Subcutaneous abdominal adipose tissue (tissue), 5 donors: ENCODE measurements around the gene FH.

ENCODE experiments used
- H3K27ac ChIP-seq: one replicate; pipeline ENCODE4 v1.7.0; 2013; ENCODE audit warnings: low read depth, mild to moderate bottlenecking, inconsistent platforms, low read length, moderate library complexity
- H3K27me3 ChIP-seq, 5 donors: one replicate each; pipeline ENCODE4 v1.7.0; 2013; ENCODE audit warnings: low read length in 5 of 5, inconsistent platforms in 1 of 5; ENCODE audit not compliant: control insufficient read depth in 5 of 5, insufficient read depth in 4 of 5
- H3K36me3 ChIP-seq, 5 donors: one replicate each; pipeline ENCODE4 v1.7.0; 2013; ENCODE audit warnings: low read length in 5 of 5; ENCODE audit not compliant: control insufficient read depth in 5 of 5, insufficient read depth in 5 of 5
- H3K4me1 ChIP-seq, 5 donors: one replicate each; pipeline ENCODE4 v1.7.0; 2013; ENCODE audit warnings: low read length in 5 of 5, mild to moderate bottlenecking in 3 of 5, moderate library complexity in 1 of 5; ENCODE audit not compliant: control insufficient read depth in 5 of 5, insufficient read depth in 5 of 5
- H3K4me3 ChIP-seq, 5 donors: one replicate each; pipeline ENCODE4 v1.7.0; 2013; ENCODE audit warnings: low read length in 5 of 5, low read depth in 1 of 5
- H3K9ac ChIP-seq, 5 donors: one replicate each; pipeline ENCODE4 v1.7.0; 2013; ENCODE audit warnings: low read length in 5 of 5, mild to moderate bottlenecking in 4 of 5, moderate library complexity in 3 of 5
- H3K9me3 ChIP-seq, 5 donors: one replicate each; pipeline ENCODE4 v1.7.0; 2013; ENCODE audit warnings: low read length in 5 of 5; ENCODE audit not compliant: control insufficient read depth in 5 of 5
- donor health status: healthy.
- donor health status: healthy.
- donor health status: healthy.
- donor health status: healthy.
- donor health status: healthy.

FH gene

DNA sequence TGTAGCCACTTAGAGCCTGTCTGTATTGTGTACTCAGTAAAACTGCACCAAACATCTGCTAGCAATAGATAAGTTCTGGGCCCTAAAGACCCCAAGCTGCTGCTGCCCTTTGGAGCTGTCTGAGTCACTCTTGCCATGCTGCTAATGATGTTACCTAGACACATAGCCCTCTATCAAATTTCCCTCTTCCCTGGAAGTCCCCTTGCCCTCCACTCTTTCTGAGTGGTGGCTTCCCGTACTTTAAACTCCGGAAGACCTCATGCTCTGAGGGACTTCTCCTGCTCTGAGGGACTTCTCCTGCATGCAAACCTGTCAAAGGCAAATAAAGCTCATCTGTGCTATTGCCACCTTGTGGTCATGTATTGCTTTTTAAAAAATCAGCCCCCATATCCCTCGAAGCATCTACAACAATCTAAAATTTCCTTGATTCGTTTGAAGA, 34.0 kb downstream of the FH start:
- no peaks in the 10 kb centered on the region for H3K36me3 ChIP-seq
- no peaks in the 10 kb centered on the region for H3K4me1 ChIP-seq
- no peak overlapping the region for H3K27ac ChIP-seq
- H3K4me3 ChIP-seq = no peak overlapping the region
- H3K9ac ChIP-seq = no peak overlapping the region
- no peaks in the 10 kb centered on the region for H3K27me3 ChIP-seq
- H3K9me3 ChIP-seq = no peaks in the 10 kb centered on the region

DNA sequence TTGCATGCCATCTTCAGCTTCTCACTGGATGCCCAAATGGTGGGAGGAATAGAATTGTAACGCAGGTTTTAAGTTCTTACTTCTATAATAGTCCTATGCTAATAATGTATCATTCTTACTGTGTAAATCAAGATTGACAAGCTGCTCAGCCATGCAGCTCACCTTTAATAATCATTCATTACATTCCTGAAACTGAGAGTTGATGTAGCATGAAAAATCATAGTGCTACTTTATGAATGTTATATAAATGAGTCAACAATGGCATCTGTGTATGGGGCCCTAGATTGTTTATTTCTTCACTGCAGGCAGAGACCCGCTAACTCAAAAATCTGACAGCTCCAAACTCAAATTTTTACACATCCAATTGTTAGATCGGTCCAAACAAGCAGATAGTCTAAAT, 34.4 kb downstream of the FH start:
- Histone ChIP-seq H3K4me1 (no peaks in the 10 kb centered on the region), H3K4me3 (no peak overlapping the region), H3K9me3 (no peaks in the 10 kb centered on the region), H3K27ac (no peak overlapping the region), H3K36me3 (no peaks in the 10 kb centered on the region), H3K9ac (no peak overlapping the region), H3K27me3 (no peaks in the 10 kb centered on the region)

DNA sequence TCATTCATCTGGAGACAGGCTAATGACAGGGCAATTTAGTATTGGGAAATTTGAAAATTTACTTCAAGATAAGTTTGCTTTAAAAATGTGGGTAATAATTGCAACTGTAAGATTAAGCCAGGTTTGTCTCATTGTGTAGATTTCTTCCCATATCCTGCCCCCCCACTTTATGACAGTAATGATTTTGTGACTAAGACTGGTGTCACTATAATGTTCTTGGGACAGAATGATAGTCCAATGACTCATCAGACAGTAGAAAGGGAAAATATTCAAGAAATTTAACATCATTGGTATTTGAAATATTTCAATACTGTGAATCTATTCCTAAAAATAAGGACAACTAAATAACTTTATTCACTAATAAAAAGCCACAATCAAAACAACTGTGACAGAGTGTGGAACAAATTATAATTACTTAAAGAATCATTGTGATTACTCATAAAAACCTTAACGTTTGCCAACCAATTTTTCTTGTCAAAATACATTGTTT, 36.7 kb downstream of the FH start:
- no peaks in the 10 kb centered on the region for H3K36me3 ChIP-seq
- H3K4me3 ChIP-seq = no peak overlapping the region
- H3K27me3 ChIP-seq = no peaks in the 10 kb centered on the region
- H3K4me1 ChIP-seq = no peaks in the 10 kb centered on the region
- H3K9ac ChIP-seq = no peak overlapping the region
- H3K9me3 ChIP-seq = no peaks in the 10 kb centered on the region
- H3K27ac ChIP-seq = no peak overlapping the region

DNA sequence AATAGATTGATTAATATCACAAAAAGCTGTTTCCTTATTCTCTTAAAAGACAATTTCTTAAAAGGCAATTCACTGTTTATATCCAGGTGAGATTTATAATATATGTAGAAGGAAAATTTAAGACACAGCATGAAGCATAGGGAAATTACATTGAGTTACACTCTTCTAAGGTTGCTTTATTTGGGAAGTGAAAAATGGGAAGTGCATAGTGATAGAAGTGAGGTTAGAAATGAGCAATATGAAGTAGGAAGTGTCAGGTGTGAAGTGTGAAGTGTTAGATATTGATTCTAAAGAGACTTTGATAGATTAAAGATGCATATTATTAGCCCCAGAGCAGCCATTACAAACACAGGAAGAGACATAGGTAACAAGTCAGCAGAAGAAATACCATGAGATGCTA, 40.3 kb downstream of the FH start:
- no peak overlapping the region for H3K4me3 ChIP-seq

DNA sequence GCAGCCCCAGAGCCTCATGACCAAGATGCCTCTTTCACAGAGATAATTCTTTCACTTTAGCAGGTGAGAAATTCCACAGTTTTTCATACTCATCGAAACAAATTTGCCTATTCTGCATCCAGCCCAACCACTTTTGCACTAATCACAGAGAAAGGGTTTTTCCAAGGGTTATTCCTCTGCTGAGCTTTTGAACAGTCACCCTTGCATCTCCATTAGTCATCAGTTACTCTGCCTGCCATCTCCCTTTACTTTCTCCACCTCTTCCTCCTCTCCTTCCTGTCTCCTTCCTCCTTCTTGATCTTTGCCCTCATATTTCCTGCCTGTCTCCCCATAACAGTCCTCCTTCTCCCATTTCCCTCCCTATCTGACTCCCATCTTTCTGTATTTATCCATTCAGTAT, 43.9 kb downstream of the FH start:
- Histone ChIP-seq H3K4me3 (no peak overlapping the region), H3K9ac (no peak overlapping the region), H3K27ac (no peak overlapping the region), H3K27me3 (no peaks in the 10 kb centered on the region), H3K36me3 (no peaks in the 10 kb centered on the region), H3K4me1 (no peaks in the 10 kb centered on the region), H3K9me3 (no peaks in the 10 kb centered on the region)

More for the DNA sequence above, 40.3 kb downstream of the FH start:
- Histone ChIP-seq H3K9ac (no peak overlapping the region), H3K27ac (no peak overlapping the region), H3K9me3 (no peaks in the 10 kb centered on the region), H3K36me3 (no peaks in the 10 kb centered on the region), H3K4me1 (no peaks in the 10 kb centered on the region), H3K27me3 (no peaks in the 10 kb centered on the region)

DNA sequence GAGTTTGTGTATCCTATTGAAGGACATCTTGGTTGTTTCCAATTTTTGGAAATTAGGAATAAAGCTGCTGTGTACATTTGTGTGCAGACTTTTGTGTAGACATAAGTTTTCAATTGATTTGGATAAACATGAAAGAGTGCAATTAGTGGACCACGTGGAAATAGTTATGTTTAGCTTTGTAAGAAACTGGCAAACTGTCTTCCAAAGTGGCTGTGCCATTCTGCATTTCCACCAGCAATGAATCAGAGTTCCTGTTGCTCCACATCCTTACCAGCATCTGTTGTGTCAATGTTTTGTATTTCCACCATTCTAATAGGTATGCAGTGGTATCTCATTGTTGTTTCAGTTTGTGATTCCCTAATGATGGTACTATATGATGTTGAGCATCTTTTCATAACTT, 46.5 kb downstream of the FH start:
- Histone ChIP-seq H3K4me3 (no peak overlapping the region), H3K9ac (no peak overlapping the region), H3K27me3 (no peaks in the 10 kb centered on the region), H3K9me3 (no peaks in the 10 kb centered on the region), H3K4me1 (no peaks in the 10 kb centered on the region), H3K36me3 (no peaks in the 10 kb centered on the region), H3K27ac (no peak overlapping the region)

DNA sequence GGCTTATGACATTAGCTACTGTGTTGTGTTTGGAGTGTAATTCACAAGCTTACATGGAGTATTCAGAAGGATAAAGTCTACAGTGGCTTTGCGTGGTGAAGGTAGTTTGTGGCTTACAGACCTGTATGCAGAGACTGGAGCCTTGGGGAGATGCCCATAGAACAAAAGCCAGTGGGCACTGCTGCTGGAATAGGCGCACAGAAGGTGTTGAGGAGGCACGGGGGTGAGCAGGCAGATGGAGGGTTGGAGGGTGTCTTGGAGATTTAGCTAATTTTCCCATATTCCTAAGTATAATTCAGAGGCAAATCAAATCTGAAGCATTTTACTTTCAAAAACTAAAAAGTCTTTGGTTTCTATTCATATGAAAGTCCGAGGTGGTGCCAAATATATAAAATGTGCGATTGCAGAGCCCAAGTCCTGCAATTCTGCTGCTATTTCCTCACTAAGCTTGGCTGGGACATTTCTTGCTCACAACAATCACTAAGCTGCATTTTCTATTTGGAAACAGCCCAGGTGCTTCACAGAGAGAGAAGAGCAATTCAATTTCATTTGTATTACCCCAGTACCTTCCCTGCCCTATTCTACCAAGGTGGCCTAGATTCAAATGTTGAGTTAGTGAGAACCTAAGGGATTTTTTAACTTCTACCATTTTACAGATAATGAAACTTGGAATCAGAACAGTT, 48.5 kb downstream of the FH start:
- Histone ChIP-seq H3K9me3 (no peaks in the 10 kb centered on the region), H3K27ac (no peak overlapping the region), H3K36me3 (no peaks in the 10 kb centered on the region), H3K4me3 (no peak overlapping the region), H3K9ac (no peak overlapping the region), H3K27me3 (no peaks in the 10 kb centered on the region), H3K4me1 (no peaks in the 10 kb centered on the region)

DNA sequence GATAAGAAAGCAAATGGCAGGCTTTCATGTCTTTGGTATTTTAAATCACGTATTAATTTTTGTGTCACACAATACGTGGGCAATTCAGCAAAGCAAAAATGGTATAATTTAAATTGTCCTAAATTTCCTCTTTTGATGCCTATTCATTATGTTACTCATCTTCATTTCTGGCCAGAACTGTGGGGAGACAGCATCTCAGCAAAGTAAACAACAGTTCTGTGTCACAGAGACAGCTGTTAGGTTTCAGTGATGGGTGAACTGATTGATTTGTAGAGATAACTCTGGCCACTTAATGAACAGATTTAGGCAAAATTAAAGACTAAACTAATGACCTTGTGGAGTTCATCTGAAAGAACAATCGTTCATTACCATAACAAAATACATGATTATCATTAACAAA, 49.2 kb downstream of the FH start:
- Histone ChIP-seq H3K9me3 (no peaks in the 10 kb centered on the region), H3K4me3 (no peak overlapping the region), H3K4me1 (no peaks in the 10 kb centered on the region), H3K27ac (no peak overlapping the region), H3K36me3 (no peaks in the 10 kb centered on the region), H3K27me3 (no peaks in the 10 kb centered on the region), H3K9ac (no peak overlapping the region)

DNA sequence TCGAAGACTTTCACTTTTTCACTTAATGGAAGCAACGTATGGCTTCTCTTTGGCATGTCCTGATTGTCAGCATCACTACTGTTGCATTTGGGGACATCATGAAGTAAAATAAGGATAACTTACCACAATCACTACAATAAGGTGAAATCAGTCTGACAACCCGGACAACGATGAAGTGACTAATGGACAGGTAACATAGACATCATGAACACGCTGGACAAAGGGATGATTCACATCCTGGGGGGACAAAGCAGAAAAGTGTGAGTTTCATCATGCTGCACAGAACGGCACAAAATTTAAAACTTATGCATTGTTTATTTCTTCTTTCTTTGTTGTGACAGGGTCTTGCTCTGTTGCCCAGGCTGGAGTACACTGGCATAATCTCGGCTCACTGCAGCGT, 53.9 kb downstream of the FH start:
- Histone ChIP-seq H3K9me3 (no peaks in the 10 kb centered on the region), H3K9ac (no peak overlapping the region), H3K36me3 (no peaks in the 10 kb centered on the region), H3K4me1 (no peaks in the 10 kb centered on the region), H3K27me3 (no peaks in the 10 kb centered on the region), H3K4me3 (no peak overlapping the region), H3K27ac (no peak overlapping the region)

DNA sequence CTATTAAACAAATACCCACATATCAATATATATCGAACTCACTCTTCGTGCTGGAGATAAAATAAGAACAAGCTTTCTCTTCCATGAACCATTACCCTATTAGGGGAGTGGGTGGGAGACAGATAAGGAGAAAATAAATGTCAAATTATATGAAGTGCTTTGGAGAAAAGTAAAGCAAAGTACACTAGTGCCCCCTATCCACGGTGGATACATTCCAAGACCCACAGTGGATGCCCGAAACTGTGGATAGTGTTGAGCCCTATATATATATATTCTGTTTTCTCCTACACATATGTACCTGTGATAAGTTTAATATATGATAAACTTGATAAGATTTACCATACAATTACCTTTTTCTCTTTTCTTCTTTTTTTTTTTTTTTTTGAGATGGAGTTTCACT, 54.6 kb downstream of the FH start:
- Histone ChIP-seq H3K27ac (no peak overlapping the region), H3K4me1 (no peaks in the 10 kb centered on the region), H3K9ac (no peak overlapping the region), H3K9me3 (no peaks in the 10 kb centered on the region), H3K36me3 (no peaks in the 10 kb centered on the region), H3K4me3 (no peak overlapping the region), H3K27me3 (no peaks in the 10 kb centered on the region)
